Panc1 (cell line): ENCODE measurements around the gene SCFD1.
"Not testable (repeated sequence)": the region's sequence is repeated elsewhere in the genome, so short reads cannot be mapped to it uniquely, and the experiment has no call there.

Experiments used
- POLR2AphosphoS5 ChIP-seq: IDR thresholded peaks from 2 replicates; pipeline ENCODE4 v1.6.1; 2012; ENCODE audit warnings: mild to moderate bottlenecking, low read depth, low read length, moderate library complexity
- SIN3A ChIP-seq: IDR thresholded peaks from 2 replicates; pipeline ENCODE4 v1.6.1; 2012; ENCODE audit warnings: low read depth, mild to moderate bottlenecking, low read length, moderate library complexity, borderline replicate concordance; ENCODE audit not compliant: insufficient read depth
- TCF7L2 ChIP-seq: IDR thresholded peaks from 2 replicates; pipeline ENCODE4 v1.6.1; 2011; ENCODE audit warnings: mild to moderate bottlenecking, low read depth, low read length, inconsistent platforms
- TF ChIP-seq, protein P1 (sequence below): fragments of 450-650 bp; IDR thresholded peaks from 2 replicates; pipeline ENCODE4 v1.5.1; 2017; ENCODE audit warnings: mild to moderate bottlenecking
- TF ChIP-seq, protein P2 (sequence below), 2 experiments: IDR thresholded peaks; 2 replicates each; pipeline ENCODE4 v1.6.1; 2011 to 2012; ENCODE audit warnings: low read depth in 2 of 2, control low read depth in 1 of 2, low read length in 1 of 2, mild to moderate bottlenecking in 1 of 2, moderate library complexity in 1 of 2; ENCODE audit not compliant: insufficient read depth in 1 of 2

DNA sequence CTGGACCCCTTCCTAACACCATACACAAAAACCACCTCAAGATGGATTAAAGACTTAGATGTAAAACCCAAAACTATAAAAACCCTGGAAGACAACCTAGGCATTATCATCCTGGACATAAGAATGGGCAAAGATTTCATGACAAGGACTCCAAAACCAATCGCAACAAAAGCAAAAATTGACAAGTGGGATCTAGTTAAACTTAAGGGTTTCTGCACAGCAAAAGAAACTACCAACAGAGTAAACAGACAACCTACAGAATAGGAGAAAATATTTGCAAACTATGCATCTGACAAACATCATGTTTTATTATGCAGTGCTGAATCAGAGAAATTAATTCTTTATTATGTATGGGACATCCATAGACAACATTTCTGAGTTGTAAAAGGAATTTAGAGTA, 45.8 kb upstream of the SCFD1 start:
- TF ChIP-seq, protein P1, sequence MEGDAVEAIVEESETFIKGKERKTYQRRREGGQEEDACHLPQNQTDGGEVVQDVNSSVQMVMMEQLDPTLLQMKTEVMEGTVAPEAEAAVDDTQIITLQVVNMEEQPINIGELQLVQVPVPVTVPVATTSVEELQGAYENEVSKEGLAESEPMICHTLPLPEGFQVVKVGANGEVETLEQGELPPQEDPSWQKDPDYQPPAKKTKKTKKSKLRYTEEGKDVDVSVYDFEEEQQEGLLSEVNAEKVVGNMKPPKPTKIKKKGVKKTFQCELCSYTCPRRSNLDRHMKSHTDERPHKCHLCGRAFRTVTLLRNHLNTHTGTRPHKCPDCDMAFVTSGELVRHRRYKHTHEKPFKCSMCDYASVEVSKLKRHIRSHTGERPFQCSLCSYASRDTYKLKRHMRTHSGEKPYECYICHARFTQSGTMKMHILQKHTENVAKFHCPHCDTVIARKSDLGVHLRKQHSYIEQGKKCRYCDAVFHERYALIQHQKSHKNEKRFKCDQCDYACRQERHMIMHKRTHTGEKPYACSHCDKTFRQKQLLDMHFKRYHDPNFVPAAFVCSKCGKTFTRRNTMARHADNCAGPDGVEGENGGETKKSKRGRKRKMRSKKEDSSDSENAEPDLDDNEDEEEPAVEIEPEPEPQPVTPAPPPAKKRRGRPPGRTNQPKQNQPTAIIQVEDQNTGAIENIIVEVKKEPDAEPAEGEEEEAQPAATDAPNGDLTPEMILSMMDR, result not testable (repeated sequence)
- TF ChIP-seq, protein P2, sequence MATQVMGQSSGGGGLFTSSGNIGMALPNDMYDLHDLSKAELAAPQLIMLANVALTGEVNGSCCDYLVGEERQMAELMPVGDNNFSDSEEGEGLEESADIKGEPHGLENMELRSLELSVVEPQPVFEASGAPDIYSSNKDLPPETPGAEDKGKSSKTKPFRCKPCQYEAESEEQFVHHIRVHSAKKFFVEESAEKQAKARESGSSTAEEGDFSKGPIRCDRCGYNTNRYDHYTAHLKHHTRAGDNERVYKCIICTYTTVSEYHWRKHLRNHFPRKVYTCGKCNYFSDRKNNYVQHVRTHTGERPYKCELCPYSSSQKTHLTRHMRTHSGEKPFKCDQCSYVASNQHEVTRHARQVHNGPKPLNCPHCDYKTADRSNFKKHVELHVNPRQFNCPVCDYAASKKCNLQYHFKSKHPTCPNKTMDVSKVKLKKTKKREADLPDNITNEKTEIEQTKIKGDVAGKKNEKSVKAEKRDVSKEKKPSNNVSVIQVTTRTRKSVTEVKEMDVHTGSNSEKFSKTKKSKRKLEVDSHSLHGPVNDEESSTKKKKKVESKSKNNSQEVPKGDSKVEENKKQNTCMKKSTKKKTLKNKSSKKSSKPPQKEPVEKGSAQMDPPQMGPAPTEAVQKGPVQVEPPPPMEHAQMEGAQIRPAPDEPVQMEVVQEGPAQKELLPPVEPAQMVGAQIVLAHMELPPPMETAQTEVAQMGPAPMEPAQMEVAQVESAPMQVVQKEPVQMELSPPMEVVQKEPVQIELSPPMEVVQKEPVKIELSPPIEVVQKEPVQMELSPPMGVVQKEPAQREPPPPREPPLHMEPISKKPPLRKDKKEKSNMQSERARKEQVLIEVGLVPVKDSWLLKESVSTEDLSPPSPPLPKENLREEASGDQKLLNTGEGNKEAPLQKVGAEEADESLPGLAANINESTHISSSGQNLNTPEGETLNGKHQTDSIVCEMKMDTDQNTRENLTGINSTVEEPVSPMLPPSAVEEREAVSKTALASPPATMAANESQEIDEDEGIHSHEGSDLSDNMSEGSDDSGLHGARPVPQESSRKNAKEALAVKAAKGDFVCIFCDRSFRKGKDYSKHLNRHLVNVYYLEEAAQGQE (IDR thresholded peaks at IDR 0.05; ENCODE audit: insufficient read depth in 1 of 2, low read depth in 2 of 2, low read length in 1 of 2), result not testable (repeated sequence)
- TF ChIP-seq POLR2AphosphoS5, TCF7L2, SIN3A: not testable (repeated sequence)
